EH (cell line): ENCODE data around the gene SPINK8.
"Not testable (repeated sequence)": the region's sequence is repeated elsewhere in the genome, so short reads cannot be mapped to it uniquely, and the experiment has no call there.

Experiments
- DNase-seq: peaks from one replicate; pipeline ENCODE4 v3.0.0-alpha.2; 2015; ENCODE audit warnings: low read depth

The SPINK8 gene

DNA sequence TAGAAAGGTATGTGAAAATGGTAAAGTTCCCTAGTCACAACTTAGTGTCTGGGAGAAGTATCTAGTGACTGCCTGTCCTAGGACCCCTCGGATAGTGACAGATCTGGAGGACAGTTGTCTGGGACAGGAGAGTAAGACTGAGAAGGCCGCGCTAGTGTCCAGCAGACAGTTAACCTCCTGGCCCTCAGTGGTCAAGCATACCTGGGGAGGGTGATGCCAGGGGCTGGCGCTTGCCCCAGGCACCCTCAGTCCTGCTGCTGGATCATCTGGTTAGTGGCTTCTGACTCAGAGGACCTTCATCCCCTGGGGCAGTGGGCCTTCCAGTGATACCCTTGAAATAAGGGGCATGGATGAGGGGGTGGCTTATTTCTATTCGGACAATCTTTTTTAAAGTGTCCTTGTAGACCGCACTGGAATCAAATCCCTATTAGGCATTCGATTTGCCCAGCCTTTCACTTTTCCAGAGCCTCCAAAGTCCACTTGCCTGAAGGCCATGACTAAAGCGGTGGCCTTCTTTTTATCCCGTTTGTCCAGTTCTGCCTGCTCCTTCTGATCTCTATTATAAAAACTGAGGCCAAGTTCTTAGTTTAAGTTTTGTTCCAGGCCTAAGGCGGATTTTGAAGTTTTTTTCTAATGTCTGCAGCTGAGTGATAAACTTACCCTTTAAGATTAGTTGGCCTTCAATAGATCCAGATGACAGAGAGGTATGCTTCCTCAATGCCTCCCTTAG, 1.6 kb downstream of the SPINK8 start:
- not testable (repeated sequence) for DNase-seq

DNA sequence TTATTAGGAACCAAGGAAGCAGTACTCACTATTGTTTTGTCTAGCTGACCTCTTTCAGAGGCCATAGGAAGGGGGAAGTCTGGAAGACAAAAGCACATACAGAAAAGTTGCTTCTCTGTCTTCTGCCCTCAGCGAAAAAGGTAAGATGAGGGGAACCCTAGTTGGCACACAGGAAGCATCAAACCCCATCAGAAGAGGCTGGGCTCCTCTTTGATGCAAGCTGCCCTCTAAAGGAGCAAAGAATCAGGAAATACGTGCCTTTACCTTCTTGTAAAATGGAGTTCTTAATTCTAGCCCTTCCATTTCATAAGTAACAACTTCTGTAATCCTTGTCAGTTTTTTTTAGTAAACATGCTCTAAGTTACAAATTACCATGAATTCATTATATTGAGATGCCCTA, 12.5 kb downstream of the SPINK8 start:
- DNase-seq = no peak

DNA sequence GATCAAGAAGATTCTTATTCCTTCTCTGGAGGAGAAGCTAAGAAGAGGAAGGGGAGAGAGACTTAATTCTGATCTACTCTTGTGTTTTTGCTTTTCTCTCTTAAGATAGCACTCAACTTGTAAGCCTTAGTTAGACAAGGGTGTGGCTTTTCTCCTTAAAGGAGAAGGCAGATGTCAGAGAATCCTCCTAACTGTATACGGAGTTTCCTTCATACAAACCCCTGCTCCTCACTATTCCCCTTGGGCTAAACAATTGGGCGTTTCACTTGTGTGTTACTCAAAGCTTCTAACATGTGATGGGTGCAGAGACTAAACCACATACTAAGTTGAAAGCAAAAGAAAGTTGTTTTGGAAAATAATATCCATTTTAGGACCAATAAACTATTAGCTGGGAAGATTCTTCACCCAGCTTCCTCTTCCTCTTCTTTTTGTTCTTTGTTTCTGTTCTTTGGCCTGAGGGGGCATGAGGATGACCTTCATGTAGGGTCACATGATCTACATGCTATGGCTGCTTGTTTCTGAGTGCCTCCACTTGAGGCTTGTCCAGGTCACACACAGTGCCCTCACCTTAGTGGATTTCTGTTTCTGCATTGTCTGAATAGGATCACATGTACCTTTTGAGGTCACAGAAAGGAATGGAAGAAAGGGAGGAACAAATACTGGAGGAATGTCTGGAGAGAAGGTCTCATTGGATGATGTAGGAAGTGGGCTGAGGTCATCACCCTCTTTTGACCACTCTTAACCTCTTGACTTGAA, 14.6 kb downstream of the SPINK8 start:
- no peak for DNase-seq

DNA sequence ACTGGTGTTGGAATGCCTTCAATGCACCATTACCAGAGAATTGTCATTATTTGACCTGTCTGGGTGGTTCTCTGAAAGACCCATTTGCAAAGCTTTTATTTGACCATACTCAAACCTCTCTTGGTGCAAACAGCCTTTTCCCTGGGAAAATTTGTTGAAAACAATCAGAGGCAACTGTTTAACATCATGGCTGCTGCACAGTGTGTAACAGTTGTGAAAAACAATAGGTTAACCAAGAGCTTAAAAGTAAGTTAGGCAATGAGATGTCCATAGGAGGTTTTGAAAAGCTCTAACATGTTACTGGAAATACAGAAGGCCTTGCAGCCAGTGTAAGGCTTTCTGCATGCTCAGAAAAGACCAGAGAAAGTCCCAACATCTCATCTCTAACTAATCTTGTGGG, 18.9 kb downstream of the SPINK8 start:
- no peak for DNase-seq

DNA sequence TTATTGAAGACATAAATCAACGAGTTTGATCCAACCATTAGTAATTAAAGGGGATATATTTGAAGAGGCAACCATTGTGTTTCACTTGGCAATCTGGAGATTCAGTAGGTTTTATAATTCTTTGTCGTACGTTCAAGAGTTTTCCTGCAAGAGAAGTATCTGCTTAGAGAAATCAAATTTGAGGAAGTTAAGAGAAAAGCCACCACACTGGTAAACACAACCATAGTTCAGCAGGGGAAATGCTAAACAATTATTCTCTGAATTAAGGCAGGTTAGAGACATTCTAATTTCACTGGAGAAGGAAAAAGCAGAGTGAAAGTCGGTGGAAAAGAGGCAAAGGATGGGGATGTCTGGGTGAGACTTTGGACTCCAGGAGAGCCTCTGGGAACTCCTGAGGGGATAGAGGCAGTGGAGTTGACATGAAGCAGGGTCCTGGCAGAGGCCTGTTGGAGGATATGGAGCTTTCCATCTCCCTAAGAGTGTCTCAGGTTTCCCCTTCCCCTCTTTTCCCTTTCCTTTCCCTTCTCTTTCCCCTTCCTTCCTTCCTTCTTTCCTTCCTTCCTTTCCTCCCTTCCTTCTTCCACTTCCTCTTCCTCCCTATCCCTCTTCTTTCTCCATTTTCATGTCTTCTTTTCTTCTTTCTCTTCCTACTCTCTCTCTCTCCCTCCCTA, 26.5 kb downstream of the SPINK8 start:
- DNase-seq = no peak

DNA sequence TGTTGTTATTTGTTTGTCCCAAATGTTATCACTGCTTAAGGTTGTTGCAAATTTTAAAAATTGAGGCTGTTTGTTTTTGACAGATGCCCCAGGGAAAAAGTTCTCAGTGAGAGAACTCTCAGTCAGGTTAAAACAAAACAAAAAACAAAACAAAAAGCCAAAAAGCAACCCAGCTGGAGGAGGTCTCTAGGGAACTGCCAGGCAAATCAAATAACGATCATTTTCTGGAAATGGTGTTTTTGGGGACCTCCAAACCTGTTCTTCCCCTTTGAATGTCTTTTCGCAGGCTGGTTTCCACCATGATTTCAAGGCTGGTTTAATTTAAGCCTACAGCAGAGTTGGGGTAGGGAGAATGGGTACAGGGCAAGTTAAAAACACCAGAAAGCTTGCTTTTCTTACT, 27.2 kb downstream of the SPINK8 start:
- DNase-seq = no peak

DNA sequence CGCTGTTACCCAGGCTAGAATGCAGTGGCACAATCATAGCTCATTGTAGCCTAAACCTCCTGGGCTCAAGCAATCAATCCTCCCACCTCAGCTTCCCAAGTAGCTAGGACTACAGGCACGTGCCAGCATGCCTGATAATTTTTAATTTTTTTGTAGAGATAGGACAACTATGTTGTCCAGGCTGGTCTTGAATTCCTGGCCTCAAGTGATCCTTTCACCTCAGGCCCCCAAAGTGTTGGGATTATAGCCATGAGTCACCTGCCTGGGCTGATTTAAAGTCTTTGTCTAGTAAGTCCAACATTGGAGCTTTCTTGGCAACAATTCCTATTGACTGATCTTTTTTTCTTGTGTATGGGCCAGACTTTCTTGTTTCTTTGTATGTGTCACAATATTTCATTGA, 28.1 kb downstream of the SPINK8 start:
- DNase-seq = no peak

DNA sequence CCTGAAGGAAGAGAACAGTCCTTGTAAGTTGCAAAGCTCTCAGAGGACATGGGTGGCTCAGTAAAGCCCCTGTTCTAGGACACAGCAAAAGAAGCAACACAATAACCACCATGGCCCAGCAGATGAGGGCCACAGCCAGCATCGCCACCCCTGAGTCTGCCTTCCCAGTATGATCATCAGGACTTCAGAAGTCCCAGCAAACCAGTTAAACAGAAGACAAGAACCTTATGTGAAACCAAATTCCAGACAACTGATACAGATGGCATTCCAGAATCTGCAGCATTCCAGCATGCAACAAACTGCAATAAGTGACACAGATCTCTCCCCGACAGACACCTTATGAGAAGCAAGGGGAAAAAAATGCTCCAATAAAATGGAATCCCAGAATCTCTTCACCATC, 30.4 kb downstream of the SPINK8 start:
- DNase-seq = no peak

DNA sequence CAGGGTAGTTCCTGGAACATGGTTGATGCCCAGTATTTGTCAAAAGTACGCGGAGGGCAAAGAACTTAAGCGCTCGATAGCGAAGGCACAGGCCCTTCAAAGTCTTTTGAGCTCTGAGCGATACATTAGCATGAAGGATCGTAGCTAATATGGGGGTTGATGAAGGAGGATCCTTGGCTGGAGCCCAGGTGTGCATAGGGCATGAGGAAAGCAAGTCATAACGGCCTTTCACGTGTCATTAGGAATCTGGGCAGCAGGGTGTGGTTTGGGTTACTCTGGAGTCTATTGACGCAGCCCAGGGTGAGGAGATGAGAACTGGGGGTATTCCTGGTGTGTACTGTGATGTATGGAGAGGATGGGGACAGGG, 31.7 kb downstream of the SPINK8 start:
- DNase-seq = peak; percentile 32

DNA sequence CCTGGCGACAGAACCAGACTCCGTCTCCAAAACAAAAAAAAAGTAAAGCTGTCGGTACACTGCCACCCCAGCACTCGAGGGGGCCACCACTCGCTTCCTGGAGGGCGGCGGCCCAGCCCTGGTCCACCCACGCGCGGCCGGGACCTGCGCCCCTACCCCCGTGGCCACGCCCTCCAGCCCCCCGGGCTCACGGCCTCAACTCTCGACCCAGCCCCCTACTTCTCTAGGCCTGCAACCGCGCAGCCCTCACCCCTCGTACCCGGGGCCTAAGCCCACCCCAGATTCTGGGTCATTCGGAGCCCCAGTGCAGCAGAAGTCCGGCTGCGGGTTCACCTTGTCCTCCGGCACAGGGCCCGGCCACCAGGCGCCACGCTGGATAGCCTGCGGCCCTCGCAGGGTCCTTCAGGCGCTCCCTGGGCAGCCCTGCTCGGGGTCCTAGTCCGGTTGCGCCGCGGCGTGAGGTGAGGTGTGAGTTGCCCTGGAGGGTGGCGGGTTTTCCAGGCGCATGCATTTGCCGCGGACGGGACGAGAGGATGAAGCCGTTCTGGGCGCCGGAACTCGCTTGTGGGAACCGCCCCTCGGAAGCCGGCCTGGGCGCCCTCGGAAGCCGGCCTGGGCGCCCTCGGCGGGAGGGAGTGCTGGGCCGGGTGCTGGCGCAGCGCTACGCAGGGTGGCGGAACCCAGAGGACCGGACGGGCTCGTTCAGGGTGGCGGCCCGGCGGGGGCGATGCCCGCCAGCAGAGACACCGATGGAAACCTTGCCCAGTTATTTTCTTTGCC, 32.3 kb downstream of the SPINK8 start, which contains the start of gene NME6:
Gene NME6 (minus strand): TSS at position 348 of the 780 bp plus-strand sequence.
- DNase-seq = peak; percentile 93

DNA sequence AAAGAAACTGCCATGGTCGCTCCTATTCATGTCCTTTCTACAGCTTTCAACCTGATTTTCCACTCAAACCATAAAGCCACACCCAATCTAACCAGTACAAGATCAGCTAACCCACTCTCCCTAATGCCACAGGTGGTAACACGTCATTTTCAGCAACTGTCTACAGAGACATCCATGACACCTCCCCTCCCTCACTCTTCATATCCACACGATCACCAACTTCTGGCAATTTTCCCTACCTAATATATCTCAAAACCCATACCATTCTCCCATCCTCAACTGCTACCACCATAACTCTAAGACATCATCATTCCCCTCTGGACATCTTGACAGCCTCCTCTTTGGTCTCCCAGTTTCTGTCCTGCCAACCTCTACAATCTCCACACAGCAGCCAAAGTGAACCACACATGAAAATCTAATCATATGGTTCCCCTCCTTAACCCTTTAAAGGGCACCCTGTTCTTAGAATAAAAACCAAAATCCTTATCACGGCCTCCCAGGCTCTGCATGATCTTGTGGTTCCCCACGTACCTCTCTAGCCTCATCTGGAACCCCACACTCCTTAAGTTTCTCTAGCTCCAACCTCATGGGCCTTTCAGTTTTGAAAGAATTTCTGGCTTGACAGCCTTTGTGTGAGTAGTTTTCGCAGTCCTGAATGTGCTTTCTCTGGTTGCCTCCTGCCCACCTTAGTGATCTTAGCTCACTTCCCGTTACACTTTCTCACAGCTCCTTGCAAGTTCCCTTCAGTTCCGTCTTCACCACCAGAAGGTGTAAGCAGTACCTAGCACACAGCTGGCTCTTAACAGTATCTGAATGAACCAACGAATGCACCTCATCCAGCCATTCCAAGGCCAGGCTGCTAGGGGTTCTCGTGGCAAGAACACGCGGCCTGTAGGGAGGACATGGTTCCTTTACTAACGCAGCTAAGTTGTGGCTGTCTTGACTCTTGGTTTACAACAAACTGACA, 33.4 kb downstream of the SPINK8 start:
- DNase-seq = peak; percentile 19

DNA sequence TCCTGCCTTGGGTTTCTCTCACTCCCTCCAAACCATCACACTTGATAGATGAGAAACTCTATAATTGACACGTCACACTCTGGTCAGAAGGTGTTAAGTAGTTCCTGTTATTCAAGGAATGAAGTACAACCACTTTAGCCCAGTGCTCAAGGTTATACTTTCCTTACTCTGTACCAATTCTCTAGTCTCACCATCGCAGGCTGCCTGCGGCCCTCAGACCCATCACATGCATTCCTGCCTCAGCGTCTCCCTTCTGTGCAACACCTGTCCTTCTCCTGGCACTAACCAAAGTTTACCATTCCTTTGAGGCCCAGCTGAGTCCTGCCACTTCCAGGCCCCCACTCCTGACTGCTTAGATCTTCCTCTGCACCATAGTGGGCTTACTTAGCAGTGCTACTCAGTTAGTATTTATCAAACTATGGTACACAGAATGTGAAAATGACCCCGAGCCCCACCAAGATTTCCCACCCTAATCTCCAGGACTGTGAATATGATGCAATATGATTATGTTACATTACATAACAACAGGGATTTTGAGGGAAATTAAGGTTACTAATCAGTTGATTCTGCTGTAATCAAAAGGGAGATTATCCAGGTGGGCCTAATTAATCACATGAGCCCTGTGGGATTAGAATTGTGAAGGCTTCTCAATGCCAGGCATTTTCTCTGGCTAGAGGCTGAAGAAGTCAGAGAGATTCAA, 36.2 kb downstream of the SPINK8 start:
- no peak for DNase-seq

DNA sequence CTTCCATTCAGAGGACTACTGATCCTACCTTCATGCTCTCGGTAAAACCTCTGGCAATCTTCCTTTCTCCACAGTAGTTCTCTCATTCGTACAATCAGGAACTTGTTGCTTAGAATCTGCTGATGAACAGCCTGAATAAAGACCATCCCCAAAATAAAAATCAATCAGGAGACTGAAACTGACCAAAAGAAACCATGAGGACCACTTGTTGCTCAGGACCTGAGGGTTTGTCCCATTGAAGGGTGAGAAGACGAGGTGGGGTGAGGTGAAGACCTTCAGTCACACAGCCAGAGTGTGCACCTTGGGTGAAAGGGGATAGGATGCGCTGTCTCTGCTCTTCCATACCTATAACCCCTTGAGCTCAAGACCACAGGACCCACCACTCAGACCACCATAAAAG, 36.8 kb downstream of the SPINK8 start:
- no peak for DNase-seq

DNA sequence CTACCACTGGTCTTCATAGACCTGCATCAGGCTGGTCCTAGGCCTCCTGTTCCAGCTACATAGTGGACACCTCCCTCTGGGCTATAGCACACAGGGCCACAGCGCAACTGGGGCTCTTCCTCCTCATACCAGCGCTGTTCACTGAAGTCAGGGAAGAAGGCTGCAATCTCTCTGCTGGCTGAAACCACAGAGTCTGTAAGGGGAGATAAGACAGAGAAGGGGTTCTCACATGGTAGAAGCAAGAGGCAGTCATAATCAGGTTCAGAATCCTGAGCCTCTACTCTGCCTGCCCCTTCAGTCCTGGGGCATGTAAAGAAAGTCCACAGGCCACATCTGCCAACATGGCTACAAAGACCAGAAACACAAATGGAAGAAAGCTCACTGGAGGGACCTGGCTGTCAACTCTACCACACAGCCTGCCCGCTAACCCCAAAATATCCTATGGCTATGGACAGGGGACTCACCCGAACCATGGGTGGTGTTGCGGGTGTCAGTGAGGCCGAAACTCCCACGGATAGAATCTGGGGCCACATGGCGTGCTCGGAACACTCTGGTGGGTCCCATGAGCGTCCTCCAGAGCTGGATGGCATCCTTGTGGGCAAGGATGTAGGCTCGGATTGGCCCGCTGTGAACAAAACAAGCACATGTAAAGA, 38.7 kb downstream of the SPINK8 start:
- DNase-seq = no peak

DNA sequence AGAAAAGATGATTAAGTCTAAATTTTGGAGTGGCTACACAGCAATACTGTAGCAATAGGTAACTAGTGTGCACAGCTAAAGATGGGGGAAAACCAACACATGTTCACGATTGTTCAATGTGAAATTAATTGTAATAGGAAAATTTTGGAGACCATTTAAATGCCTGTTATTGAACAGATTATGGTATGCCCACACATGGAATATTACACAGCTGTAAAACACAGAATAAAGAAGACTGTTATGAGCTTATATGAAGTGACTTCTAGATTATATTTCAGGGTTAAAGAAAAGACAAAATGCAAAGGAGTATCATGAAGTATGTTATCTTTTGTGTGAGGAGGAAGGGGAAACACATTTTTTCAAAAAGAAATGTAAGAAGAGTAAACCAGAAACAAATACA, 43.8 kb downstream of the SPINK8 start:
- no peak for DNase-seq

DNA sequence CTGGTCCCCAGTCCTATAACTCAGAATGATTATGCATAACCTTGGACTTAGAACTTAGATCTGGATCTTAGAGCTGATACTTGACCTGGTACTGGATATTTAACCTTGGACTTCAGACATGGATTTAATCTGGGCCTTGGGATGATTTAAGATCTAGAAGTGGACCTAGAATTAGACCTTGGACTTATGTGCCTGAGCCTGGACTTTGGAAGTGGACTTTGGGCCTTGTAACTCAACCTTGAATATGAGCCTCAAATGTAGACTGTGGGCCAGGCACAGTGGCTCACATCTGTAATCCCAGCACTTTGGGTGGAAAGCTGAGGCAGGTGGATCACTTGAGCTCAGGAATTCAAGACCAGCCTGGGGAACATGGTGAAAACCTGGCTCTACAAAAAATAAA, 46.4 kb downstream of the SPINK8 start:
- no peak for DNase-seq

DNA sequence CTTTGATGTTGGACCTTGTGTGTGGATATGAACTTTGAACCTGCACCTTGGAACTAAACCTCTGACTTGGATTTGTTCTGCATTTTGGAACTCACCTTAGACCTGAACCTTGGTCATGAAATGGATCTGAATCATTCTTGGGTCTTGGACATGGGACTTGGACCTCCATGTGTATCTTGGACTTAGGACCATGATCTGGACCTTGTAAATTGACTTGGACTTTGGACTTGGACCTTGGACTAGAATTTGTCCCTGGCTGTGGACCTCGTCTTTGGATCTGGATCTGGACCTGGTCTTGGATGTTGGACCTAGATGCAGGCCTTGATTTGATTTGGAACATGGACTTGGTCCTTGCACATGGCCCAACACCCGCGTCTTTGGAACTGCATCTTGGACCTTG, 47.2 kb downstream of the SPINK8 start:
- DNase-seq = no peak

DNA sequence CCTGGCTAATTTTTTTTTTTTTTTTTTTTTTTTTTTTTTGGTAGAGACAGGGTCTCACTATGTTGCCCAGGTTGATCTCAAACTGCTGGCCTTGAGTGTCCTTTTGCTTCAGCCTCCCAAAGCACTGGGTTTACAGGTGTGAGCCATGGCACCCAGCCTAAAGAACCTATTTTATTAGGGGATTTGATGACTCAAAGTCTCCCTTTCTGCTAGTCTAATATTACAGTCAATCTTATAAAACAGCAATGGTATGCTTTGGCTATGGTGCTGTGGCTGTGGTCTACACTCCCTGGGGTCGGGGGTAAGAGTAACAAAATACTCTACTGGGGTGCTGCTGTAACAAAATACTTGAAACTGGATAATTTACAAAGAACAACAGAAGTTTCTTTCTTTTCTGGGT, 47.8 kb downstream of the SPINK8 start:
- peak; percentile 23 for DNase-seq

DNA sequence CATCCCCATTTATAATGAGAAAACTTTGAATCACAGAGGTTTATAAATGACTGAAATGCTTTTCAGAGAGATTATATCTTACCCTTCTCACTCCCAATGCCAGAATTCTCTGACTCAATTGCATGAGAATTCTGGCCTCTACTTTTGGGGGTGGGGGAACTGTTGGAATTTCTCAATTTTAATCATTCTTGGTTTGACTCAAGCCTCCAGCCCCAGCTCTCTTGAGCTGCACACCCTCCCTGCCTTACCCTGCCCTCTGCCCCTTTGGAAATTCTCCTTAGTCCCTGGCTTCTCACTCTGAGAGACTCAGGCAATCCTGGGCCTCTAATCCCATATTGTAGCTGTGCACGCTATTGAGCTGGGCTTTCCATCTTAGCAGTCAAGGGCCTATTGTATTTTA, 48.3 kb downstream of the SPINK8 start:
- DNase-seq = peak; percentile 84

DNA sequence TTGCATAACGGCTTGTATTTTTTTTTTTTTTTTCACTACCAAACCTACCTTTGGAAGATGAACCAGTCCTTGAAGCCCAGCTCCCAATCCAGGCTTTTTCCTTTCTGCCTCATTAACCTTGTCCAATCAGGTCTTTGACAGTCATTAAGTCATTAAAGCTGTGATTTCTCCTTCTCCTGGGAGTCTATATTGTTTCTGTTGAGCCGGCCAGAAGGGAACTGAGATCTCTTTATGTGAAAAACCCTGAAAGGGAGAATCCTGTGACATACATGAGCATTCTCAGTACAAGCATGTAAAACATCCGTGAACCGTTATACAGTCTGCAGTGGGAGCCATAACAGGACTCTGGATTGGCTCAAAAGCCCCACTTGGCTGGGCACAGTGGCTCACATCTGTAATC, 52.6 kb downstream of the SPINK8 start:
- DNase-seq = no peak
